DLD1 (cell line): ENCODE measurements around the gene PFKM.
"Not testable (repeated sequence)": the region's sequence is repeated elsewhere in the genome, so short reads cannot be mapped to it uniquely, and the experiment has no call there.

Source experiments
- in situ Hi-C: cut with HindIII; loops from 2 replicates; pipeline ENCODE4 v1.10.0; 2017; ENCODE audit warnings: low sequenced_read_pairs

Gene PFKM

GRCh38 chr12:48155786-48156185, 36.6 kb downstream of the PFKM start:
- in situ Hi-C loops: not testable (repeated sequence)

GRCh38 chr12:48156652-48157017, 37.5 kb downstream of the PFKM start:
- in situ Hi-C loops: no loop called here

GRCh38 chr12:48157018-48157888, 38.1 kb downstream of the PFKM start, which contains the start of gene ASB8:
Gene ASB8, minus strand, starts transcription at chr12:48157515. Its CDS starts 4,019 bp downstream, at chr12:48153496.
- in situ Hi-C loops: no loop called here

- in situ Hi-C loops: no loop called here
Measured at GRCh38 chr12:48157889-48158370, 38.8 kb downstream of the PFKM start.

GRCh38 chr12:48160046-48160445, 40.9 kb downstream of the PFKM start:
- in situ Hi-C loops: no loop called here

GRCh38 chr12:48160807-48161206, 41.6 kb downstream of the PFKM start:
- in situ Hi-C loops: no loop called here

- in situ Hi-C loops: no loop called here
Measured at GRCh38 chr12:48163150-48163747, 44.1 kb downstream of the PFKM start.

GRCh38 chr12:48164451-48164850, 45.3 kb downstream of the PFKM start:
- in situ Hi-C loops: no loop called here

- in situ Hi-C loops: no loop called here
Measured at GRCh38 chr12:48165089-48165981, 46.2 kb downstream of the PFKM start.

- in situ Hi-C loops: no loop called here
Measured at GRCh38 chr12:48169011-48169410, 49.8 kb downstream of the PFKM start.

- in situ Hi-C loops: no loop called here
Measured at GRCh38 chr12:48175613-48176416, 56.7 kb downstream of the PFKM start.

- in situ Hi-C loops: no loop called here
Measured at GRCh38 chr12:48176417-48176751, 57.2 kb downstream of the PFKM start.

- in situ Hi-C loops: no loop called here
Measured at GRCh38 chr12:48177982-48178381, 58.8 kb downstream of the PFKM start.

GRCh38 chr12:48179466-48179865, 60.3 kb downstream of the PFKM start:
- in situ Hi-C loops: no loop called here

- in situ Hi-C loops: no loop called here
Measured at GRCh38 chr12:48180424-48180823, 61.3 kb downstream of the PFKM start.

- in situ Hi-C loops: no loop called here
Measured at GRCh38 chr12:48180857-48181495, 61.8 kb downstream of the PFKM start.

- in situ Hi-C loops: no loop called here
Measured at GRCh38 chr12:48182631-48183030, 63.5 kb downstream of the PFKM start.

GRCh38 chr12:48183091-48183875, 64.1 kb downstream of the PFKM start, which contains the start of gene CCDC184:
Gene CCDC184, plus strand, starts transcription at chr12:48183644. Its CDS starts 479 bp downstream, at chr12:48184123.
- in situ Hi-C loops: no loop called here
